OCI-LY7 (cell line): ENCODE results near the gene ASB1.

Source experiments
- CTCF ChIP-seq: fragments of 200-600 bp; sonication (generic); conservative IDR thresholded peaks from 2 replicates; pipeline ENCODE4 v1.5.1; 2014; ENCODE audit warnings: mild to moderate bottlenecking, antibody characterized with exemption, low read length, moderate library complexity, mixed read lengths
- EZH2phosphoT487 ChIP-seq: fragments of 200-600 bp; sonication (generic); IDR thresholded peaks from 2 replicates; pipeline ENCODE4 v1.6.1; 2018; ENCODE audit warnings: low read depth, borderline replicate concordance, mild to moderate bottlenecking, mixed run types, antibody characterized with exemption, low read length, moderate library complexity, mixed read lengths

GRCh38 chr2:238498691-238499295 lies 72.1 kb downstream of the ASB1 start:
- no peak for TF ChIP-seq CTCF
- no peak for TF ChIP-seq EZH2phosphoT487
